Measurements from ENCODE around the gene HMG20A. TPM values are rescaled to one million over a fixed set of nuclear protein-coding genes. Genes with fewer than 3 reads are reported as not detected.
A peak's percentile ranks its signal among the peaks of the same experiment; 100 is the strongest.

The HMG20A gene
- total RNA-seq, 1 experiment from 2014 or later: 62.2 TPM

- TF ChIP-seq, protein P1, sequence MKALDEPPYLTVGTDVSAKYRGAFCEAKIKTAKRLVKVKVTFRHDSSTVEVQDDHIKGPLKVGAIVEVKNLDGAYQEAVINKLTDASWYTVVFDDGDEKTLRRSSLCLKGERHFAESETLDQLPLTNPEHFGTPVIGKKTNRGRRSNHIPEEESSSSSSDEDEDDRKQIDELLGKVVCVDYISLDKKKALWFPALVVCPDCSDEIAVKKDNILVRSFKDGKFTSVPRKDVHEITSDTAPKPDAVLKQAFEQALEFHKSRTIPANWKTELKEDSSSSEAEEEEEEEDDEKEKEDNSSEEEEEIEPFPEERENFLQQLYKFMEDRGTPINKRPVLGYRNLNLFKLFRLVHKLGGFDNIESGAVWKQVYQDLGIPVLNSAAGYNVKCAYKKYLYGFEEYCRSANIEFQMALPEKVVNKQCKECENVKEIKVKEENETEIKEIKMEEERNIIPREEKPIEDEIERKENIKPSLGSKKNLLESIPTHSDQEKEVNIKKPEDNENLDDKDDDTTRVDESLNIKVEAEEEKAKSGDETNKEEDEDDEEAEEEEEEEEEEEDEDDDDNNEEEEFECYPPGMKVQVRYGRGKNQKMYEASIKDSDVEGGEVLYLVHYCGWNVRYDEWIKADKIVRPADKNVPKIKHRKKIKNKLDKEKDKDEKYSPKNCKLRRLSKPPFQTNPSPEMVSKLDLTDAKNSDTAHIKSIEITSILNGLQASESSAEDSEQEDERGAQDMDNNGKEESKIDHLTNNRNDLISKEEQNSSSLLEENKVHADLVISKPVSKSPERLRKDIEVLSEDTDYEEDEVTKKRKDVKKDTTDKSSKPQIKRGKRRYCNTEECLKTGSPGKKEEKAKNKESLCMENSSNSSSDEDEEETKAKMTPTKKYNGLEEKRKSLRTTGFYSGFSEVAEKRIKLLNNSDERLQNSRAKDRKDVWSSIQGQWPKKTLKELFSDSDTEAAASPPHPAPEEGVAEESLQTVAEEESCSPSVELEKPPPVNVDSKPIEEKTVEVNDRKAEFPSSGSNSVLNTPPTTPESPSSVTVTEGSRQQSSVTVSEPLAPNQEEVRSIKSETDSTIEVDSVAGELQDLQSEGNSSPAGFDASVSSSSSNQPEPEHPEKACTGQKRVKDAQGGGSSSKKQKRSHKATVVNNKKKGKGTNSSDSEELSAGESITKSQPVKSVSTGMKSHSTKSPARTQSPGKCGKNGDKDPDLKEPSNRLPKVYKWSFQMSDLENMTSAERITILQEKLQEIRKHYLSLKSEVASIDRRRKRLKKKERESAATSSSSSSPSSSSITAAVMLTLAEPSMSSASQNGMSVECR (CRISPR knock-in tag; IDR thresholded peaks at IDR 0.05; ENCODE audit: borderline replicate concordance): no peak
- TF ChIP-seq CREB1 (CRISPR knock-in tag; IDR thresholded peaks at IDR 0.05) (no peak), TP53 (CRISPR knock-in tag; IDR thresholded peaks at IDR 0.05) (no peak), ZNF317 (CRISPR knock-in tag; IDR thresholded peaks at IDR 0.05; ENCODE audit: borderline replicate concordance, low read depth) (no peak), ZNF532 (CRISPR knock-in tag; IDR thresholded peaks at IDR 0.05; ENCODE audit: borderline replicate concordance) (0 out of 2 replicates have a peak, but pooled peaks have one; percentile 76), ZNF263 (CRISPR knock-in tag; IDR thresholded peaks at IDR 0.05; ENCODE audit: low read depth) (no peak), ERG (CRISPR knock-in tag; IDR thresholded peaks at IDR 0.05) (no peak), FOXP1 (CRISPR knock-in tag; IDR thresholded peaks at IDR 0.05; ENCODE audit: borderline replicate concordance) (no peak), TEAD1 (CRISPR knock-in tag; IDR thresholded peaks at IDR 0.05) (peak; percentile 69; the same call in 1 of the 2 replicates), TEAD4 (CRISPR knock-in tag; IDR thresholded peaks at IDR 0.05) (peak; percentile 68; the same call in 1 of the 2 replicates), MAX (CRISPR knock-in tag; IDR thresholded peaks at IDR 0.05) (peak; percentile 34; the same call in 1 of the 2 replicates), ATF1 (CRISPR knock-in tag; IDR thresholded peaks at IDR 0.05) (no peak), NR3C1 (CRISPR knock-in tag; conservative IDR thresholded peaks at IDR 0.05; ENCODE audit: low read depth) (0 out of 2 replicates have a peak, but pooled peaks have one; percentile 5)
- TF ChIP-seq, protein P2, sequence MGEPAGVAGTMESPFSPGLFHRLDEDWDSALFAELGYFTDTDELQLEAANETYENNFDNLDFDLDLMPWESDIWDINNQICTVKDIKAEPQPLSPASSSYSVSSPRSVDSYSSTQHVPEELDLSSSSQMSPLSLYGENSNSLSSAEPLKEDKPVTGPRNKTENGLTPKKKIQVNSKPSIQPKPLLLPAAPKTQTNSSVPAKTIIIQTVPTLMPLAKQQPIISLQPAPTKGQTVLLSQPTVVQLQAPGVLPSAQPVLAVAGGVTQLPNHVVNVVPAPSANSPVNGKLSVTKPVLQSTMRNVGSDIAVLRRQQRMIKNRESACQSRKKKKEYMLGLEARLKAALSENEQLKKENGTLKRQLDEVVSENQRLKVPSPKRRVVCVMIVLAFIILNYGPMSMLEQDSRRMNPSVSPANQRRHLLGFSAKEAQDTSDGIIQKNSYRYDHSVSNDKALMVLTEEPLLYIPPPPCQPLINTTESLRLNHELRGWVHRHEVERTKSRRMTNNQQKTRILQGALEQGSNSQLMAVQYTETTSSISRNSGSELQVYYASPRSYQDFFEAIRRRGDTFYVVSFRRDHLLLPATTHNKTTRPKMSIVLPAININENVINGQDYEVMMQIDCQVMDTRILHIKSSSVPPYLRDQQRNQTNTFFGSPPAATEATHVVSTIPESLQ (CRISPR knock-in tag; IDR thresholded peaks at IDR 0.05): no peak
- TF ChIP-seq, protein P3, sequence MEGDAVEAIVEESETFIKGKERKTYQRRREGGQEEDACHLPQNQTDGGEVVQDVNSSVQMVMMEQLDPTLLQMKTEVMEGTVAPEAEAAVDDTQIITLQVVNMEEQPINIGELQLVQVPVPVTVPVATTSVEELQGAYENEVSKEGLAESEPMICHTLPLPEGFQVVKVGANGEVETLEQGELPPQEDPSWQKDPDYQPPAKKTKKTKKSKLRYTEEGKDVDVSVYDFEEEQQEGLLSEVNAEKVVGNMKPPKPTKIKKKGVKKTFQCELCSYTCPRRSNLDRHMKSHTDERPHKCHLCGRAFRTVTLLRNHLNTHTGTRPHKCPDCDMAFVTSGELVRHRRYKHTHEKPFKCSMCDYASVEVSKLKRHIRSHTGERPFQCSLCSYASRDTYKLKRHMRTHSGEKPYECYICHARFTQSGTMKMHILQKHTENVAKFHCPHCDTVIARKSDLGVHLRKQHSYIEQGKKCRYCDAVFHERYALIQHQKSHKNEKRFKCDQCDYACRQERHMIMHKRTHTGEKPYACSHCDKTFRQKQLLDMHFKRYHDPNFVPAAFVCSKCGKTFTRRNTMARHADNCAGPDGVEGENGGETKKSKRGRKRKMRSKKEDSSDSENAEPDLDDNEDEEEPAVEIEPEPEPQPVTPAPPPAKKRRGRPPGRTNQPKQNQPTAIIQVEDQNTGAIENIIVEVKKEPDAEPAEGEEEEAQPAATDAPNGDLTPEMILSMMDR (IDR thresholded peaks at IDR 0.05): peak; percentile 91
- TF ChIP-seq, protein P4, sequence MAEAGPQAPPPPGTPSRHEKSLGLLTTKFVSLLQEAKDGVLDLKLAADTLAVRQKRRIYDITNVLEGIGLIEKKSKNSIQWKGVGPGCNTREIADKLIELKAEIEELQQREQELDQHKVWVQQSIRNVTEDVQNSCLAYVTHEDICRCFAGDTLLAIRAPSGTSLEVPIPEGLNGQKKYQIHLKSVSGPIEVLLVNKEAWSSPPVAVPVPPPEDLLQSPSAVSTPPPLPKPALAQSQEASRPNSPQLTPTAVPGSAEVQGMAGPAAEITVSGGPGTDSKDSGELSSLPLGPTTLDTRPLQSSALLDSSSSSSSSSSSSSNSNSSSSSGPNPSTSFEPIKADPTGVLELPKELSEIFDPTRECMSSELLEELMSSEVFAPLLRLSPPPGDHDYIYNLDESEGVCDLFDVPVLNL (CRISPR knock-in tag; IDR thresholded peaks at IDR 0.05; ENCODE audit: borderline replicate concordance, low read depth): no peak
- TF ChIP-seq, protein P5, sequence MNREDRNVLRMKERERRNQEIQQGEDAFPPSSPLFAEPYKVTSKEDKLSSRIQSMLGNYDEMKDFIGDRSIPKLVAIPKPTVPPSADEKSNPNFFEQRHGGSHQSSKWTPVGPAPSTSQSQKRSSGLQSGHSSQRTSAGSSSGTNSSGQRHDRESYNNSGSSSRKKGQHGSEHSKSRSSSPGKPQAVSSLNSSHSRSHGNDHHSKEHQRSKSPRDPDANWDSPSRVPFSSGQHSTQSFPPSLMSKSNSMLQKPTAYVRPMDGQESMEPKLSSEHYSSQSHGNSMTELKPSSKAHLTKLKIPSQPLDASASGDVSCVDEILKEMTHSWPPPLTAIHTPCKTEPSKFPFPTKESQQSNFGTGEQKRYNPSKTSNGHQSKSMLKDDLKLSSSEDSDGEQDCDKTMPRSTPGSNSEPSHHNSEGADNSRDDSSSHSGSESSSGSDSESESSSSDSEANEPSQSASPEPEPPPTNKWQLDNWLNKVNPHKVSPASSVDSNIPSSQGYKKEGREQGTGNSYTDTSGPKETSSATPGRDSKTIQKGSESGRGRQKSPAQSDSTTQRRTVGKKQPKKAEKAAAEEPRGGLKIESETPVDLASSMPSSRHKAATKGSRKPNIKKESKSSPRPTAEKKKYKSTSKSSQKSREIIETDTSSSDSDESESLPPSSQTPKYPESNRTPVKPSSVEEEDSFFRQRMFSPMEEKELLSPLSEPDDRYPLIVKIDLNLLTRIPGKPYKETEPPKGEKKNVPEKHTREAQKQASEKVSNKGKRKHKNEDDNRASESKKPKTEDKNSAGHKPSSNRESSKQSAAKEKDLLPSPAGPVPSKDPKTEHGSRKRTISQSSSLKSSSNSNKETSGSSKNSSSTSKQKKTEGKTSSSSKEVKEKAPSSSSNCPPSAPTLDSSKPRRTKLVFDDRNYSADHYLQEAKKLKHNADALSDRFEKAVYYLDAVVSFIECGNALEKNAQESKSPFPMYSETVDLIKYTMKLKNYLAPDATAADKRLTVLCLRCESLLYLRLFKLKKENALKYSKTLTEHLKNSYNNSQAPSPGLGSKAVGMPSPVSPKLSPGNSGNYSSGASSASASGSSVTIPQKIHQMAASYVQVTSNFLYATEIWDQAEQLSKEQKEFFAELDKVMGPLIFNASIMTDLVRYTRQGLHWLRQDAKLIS (CRISPR knock-in tag; IDR thresholded peaks at IDR 0.05; ENCODE audit: borderline replicate concordance): no peak
These were observed 76.0 kb downstream of the HMG20A start (continued) for GRCh38 chr15:77496715-77497109.

Measured in WTC11 (cell line).